Hepatocyte (in vitro differentiated cells): Measurements from ENCODE around the gene DLGAP5. TPM values are rescaled to one million over a fixed set of nuclear protein-coding genes. Genes with fewer than 3 reads are reported as not detected.
A peak's percentile ranks its signal among the peaks of the same experiment; 100 is the strongest.

Experiments used
- DNase-seq: peaks from one replicate; pipeline ENCODE4 v3.0.0-alpha.2; 2016; ENCODE audit warnings: low spot score
- H2AFZ ChIP-seq: fragments of 200-600 bp; sonication (generic); 2 replicates; pipeline ENCODE4 v1.6.0; 2016; ENCODE audit warnings: antibody characterized with exemption, mild to moderate bottlenecking
- H3K27ac ChIP-seq: fragments of 200-600 bp; sonication (generic); 2 replicates; pipeline ENCODE4 v1.5.1; 2016; ENCODE audit warnings: mild to moderate bottlenecking
- H3K27me3 ChIP-seq: fragments of 200-600 bp; sonication (generic); 2 replicates; pipeline ENCODE4 v1.6.1; 2016
- H3K36me3 ChIP-seq: fragments of 200-600 bp; sonication (generic); replicated peaks from 2 replicates; pipeline ENCODE4 v1.5.1; 2016; ENCODE audit warnings: low read depth; ENCODE audit not compliant: insufficient read depth
- H3K4me1 ChIP-seq: fragments of 200-600 bp; sonication (generic); 2 replicates; pipeline ENCODE4 v1.5.1; 2016; ENCODE audit warnings: mild to moderate bottlenecking, moderate library complexity; ENCODE audit not compliant: insufficient read depth
- H3K4me2 ChIP-seq: fragments of 200-600 bp; sonication (generic); 2 replicates; pipeline ENCODE4 v1.6.0; 2016
- H3K4me3 ChIP-seq: fragments of 200-600 bp; sonication (generic); 2 replicates; pipeline ENCODE4 v1.5.1; 2016; ENCODE audit warnings: mild to moderate bottlenecking
- H3K79me2 ChIP-seq: fragments of 200-600 bp; sonication (generic); 2 replicates; pipeline ENCODE4 v1.6.0; 2017; ENCODE audit warnings: mild to moderate bottlenecking
- H3K9me2 ChIP-seq: fragments of 200-600 bp; sonication (generic); replicated peaks from 2 replicates; pipeline ENCODE4 v1.6.0; 2017; ENCODE audit warnings: mild to moderate bottlenecking; ENCODE audit not compliant: insufficient read depth
- H3K9me3 ChIP-seq: fragments of 200-600 bp; sonication (generic); 2 replicates; pipeline ENCODE4 v1.5.1; 2016; ENCODE audit warnings: low read depth, mild to moderate bottlenecking
- H4K20me1 ChIP-seq: fragments of 200-600 bp; sonication (generic); 2 replicates; pipeline ENCODE4 v1.6.0; 2016; ENCODE audit warnings: mild to moderate bottlenecking; ENCODE audit not compliant: insufficient read depth, poor library complexity, severe bottlenecking
- EZH2 ChIP-seq: fragments of 200-600 bp; sonication (generic); IDR thresholded peaks from 2 replicates; pipeline ENCODE4 v1.6.1; 2016; ENCODE audit warnings: antibody characterized with exemption, mild to moderate bottlenecking, borderline replicate concordance
- EZH2phosphoT487 ChIP-seq: fragments of 200-600 bp; sonication (generic); IDR thresholded peaks from one replicate; pipeline ENCODE4 v1.6.1; 2018; ENCODE audit warnings: antibody characterized with exemption, mild to moderate bottlenecking, low read depth, moderate library complexity; ENCODE audit not compliant: unreplicated experiment, severe bottlenecking
- WGBS: methylation state at CpG from one replicate; pipeline ENCODE4 v1.1.6; 2016; ENCODE audit warnings: low lambda C conversion rate; ENCODE audit errors: missing lambda C conversion rate; 5-methylcytosine and 5-hydroxymethylcytosine counted together
- polyA plus RNA-seq: library from polyadenylated mRNA; unstranded; fragments of >200 nt; fragmentation: Nextera tagmentation; extraction: Ambion mirVana; gene quantifications from 2 replicates; pipeline ENCODE4 v1.2.1, GENCODE V29; 2016
- total RNA-seq: library from RNA; depleted of rRNA; stranded (reverse); fragments of >200 nt; gene quantifications from 2 replicates; pipeline ENCODE4 v1.2.3, GENCODE V29; 2014
- TF ChIP-seq, protein P1 (sequence below): fragments of 200-600 bp; sonication (generic); IDR thresholded peaks from 2 replicates; pipeline ENCODE4 v1.5.1; 2016; ENCODE audit warnings: antibody characterized with exemption, mild to moderate bottlenecking; ENCODE audit not compliant: poor library complexity

Gene DLGAP5
- total and polyA plus RNA-seq, 2 experiments from 2014 or later, result 7.7 to 10.8 TPM

- H3K9me2 ChIP-seq, result no peaks in the 10 kb centered on the region
- no peaks in the 10 kb centered on the region for H3K9me3 ChIP-seq
- no peaks in the 10 kb centered on the region for H4K20me1 ChIP-seq
- TF ChIP-seq, protein P1, sequence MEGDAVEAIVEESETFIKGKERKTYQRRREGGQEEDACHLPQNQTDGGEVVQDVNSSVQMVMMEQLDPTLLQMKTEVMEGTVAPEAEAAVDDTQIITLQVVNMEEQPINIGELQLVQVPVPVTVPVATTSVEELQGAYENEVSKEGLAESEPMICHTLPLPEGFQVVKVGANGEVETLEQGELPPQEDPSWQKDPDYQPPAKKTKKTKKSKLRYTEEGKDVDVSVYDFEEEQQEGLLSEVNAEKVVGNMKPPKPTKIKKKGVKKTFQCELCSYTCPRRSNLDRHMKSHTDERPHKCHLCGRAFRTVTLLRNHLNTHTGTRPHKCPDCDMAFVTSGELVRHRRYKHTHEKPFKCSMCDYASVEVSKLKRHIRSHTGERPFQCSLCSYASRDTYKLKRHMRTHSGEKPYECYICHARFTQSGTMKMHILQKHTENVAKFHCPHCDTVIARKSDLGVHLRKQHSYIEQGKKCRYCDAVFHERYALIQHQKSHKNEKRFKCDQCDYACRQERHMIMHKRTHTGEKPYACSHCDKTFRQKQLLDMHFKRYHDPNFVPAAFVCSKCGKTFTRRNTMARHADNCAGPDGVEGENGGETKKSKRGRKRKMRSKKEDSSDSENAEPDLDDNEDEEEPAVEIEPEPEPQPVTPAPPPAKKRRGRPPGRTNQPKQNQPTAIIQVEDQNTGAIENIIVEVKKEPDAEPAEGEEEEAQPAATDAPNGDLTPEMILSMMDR, result no peak
- TF ChIP-seq EZH2 (no peak), EZH2phosphoT487 (no peak)
- DNase-seq, result no peak
- no peaks in the 10 kb centered on the region for H3K36me3 ChIP-seq
- no peak overlapping the region for H2AFZ ChIP-seq
- WGBS, result 78% methylated on average over 3 of the region's 3 CpGs
- H3K27ac ChIP-seq, result peak overlapping the region; percentile 64
- no peak overlapping the region for H3K4me2 ChIP-seq
- no peak overlapping the region for H3K4me3 ChIP-seq
- peaks cover 54% of the 10 kb centered on the region for H3K4me1 ChIP-seq
- no peaks in the 10 kb centered on the region for H3K27me3 ChIP-seq
- no peaks in the 10 kb centered on the region for H3K79me2 ChIP-seq
These were observed 72.6 kb downstream of the DLGAP5 start for GRCh38 chr14:55118761-55119160.

DNA sequence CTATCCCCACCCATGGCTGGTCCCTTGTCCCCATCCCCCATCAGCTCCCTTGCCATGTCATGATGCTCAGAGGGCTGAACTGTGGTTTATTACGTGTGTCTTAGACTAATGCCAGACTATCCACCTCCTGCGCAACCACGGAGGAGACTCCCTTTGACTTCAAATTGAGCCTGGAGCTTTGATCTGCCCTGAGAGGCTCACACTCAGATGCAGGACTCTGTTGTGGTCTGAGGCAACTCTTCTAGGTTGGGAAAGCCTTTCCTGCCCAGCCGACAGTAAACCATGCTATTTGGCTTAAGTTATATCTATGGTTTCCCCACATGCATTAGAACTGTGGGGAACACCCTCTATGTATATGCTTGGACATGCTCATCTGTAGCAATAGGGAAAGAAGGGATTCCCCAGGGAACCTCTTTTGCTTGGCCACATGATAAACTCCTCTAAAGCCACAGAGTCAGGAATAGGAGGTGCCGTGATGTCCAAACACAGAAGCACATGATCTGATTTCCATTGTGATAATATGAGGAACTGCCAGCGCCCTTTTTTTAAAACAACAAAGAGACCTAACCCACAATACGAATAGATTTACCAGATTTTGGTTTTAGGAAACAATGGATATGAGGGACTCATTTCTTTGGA is 73.5 kb downstream of the DLGAP5 start:
- DNase-seq, result no peak
- Histone ChIP-seq H3K27me3 (no peaks in the 10 kb centered on the region), H3K4me1 (peaks cover 46% of the 10 kb centered on the region), H2AFZ (no peak overlapping the region), H3K79me2 (no peaks in the 10 kb centered on the region), H4K20me1 (no peaks in the 10 kb centered on the region), H3K36me3 (no peaks in the 10 kb centered on the region), H3K9me2 (no peaks in the 10 kb centered on the region), H3K9me3 (no peaks in the 10 kb centered on the region), H3K4me2 (no peak overlapping the region), H3K4me3 (no peak overlapping the region), H3K27ac (peak overlapping the region; percentile 64)
- no peak for TF ChIP-seq EZH2phosphoT487
- no peak for TF ChIP-seq EZH2
- TF ChIP-seq, protein P1, result no peak
- 73% methylated on average over 7 of the region's 7 CpGs for WGBS

DNA sequence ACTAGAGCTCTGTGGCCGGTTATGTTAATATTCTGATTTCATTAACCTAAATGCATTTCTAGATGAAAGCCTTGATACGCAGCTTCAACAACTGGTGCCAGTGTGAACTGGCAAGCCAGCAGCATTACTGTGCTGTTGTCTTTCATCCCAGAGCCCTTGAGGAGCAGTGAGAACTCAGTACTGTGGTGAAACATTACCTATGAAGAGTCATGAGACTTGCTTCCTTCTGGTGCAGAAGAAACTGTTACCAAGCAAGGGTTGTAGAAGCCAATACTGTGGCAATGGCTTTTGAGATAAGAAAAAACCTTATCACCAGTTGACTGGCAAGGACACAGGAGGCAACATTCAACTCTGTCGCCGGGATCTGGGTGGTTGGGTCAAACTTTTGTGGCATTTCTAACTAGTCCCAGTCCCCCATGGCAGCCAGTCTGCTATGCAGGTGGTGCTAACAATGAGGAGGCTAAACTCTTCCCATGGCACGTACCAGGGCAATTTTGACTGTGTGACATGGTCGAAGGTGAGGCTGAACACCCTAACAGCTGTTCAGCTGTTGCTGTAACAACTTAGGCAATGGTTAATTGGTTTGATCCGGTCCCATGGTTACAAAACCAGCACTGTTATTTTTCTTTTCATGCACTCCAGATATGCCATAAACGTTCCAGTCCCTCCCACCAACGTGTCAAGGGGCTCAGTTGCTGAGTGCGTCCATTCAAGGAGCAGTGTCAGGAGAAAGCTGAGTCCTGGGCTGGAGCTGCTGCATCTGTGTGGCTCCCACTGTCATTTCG is 74.9 kb downstream of the DLGAP5 start:
- Histone ChIP-seq H3K4me2 (no peak overlapping the region), H3K4me1 (peaks cover 31% of the 10 kb centered on the region), H3K36me3 (no peaks in the 10 kb centered on the region), H3K79me2 (no peaks in the 10 kb centered on the region), H2AFZ (no peak overlapping the region), H4K20me1 (no peaks in the 10 kb centered on the region), H3K4me3 (no peak overlapping the region), H3K9me2 (no peaks in the 10 kb centered on the region), H3K27ac (peak overlapping the region; percentile 81), H3K27me3 (no peaks in the 10 kb centered on the region), H3K9me3 (no peaks in the 10 kb centered on the region)
- WGBS, result 68% methylated on average over 11 of the region's 11 CpGs
- no peak for DNase-seq
- no peak for TF ChIP-seq EZH2phosphoT487
- TF ChIP-seq, protein P1, result no peak
- TF ChIP-seq EZH2, result no peak
